Neuronal stem cell (in vitro differentiated cells): ENCODE results near the gene LY6G6C.

ENCODE experiments used
- DNase-seq: peaks from one replicate; pipeline ENCODE4 v3.0.0-alpha.2; 2013; ENCODE audit warnings: low spot score
- H2AFZ ChIP-seq: one replicate; pipeline ENCODE4 v1.6.1; 2013; ENCODE audit warnings: mild to moderate bottlenecking, low read length, inconsistent platforms
- H2AK5ac ChIP-seq: 2 replicates; pipeline ENCODE4 v1.6.1; 2013; ENCODE audit warnings: low read depth, mild to moderate bottlenecking, inconsistent platforms, low read length, moderate library complexity, mixed read lengths
- H2BK120ac ChIP-seq: 2 replicates; pipeline ENCODE4 v1.6.1; 2013; ENCODE audit warnings: low read depth, mild to moderate bottlenecking, inconsistent platforms, low read length, moderate library complexity, mixed read lengths
- H2BK12ac ChIP-seq: one replicate; pipeline ENCODE4 v1.6.1; 2013; ENCODE audit warnings: low read length, inconsistent platforms
- H2BK15ac ChIP-seq: 2 replicates; pipeline ENCODE4 v1.6.1; 2013; ENCODE audit warnings: mild to moderate bottlenecking, low read length, inconsistent platforms, mixed read lengths
- H2BK5ac ChIP-seq: one replicate; pipeline ENCODE4 v1.6.1; 2013; ENCODE audit warnings: inconsistent platforms, mild to moderate bottlenecking, low read length, moderate library complexity
- H3K14ac ChIP-seq: one replicate; pipeline ENCODE4 v1.6.1; 2013; ENCODE audit warnings: low read length, inconsistent platforms
- H3K18ac ChIP-seq: 2 replicates; pipeline ENCODE4 v1.6.1; 2013; ENCODE audit warnings: low read length, inconsistent platforms
- H3K23ac ChIP-seq: 2 replicates; pipeline ENCODE4 v1.6.1; 2013; ENCODE audit warnings: low read depth, mild to moderate bottlenecking, mixed read lengths, low read length, inconsistent platforms; ENCODE audit not compliant: poor library complexity
- H3K27ac ChIP-seq: replicated peaks from 3 replicates; pipeline ENCODE4 v1.5.1; 2013; ENCODE audit warnings: low read length, inconsistent platforms
- H3K27me3 ChIP-seq, 3 experiments: 2 replicates each; pipeline ENCODE4 v1.6.1; 2013; ENCODE audit warnings: low read length in 3 of 3, mild to moderate bottlenecking in 2 of 3, inconsistent platforms in 1 of 3, low read depth in 1 of 3, mixed read lengths in 1 of 3, moderate library complexity in 1 of 3; ENCODE audit not compliant: control insufficient read depth in 3 of 3, insufficient read depth in 3 of 3
- H3K36me3 ChIP-seq, 2 donors: replicated peaks in 1 of 2; 2 replicates each; pipeline ENCODE4 v1.6.1; 2013; ENCODE audit warnings: low read length in 2 of 2; ENCODE audit not compliant: control insufficient read depth in 2 of 2, insufficient read depth in 2 of 2
- H3K4ac ChIP-seq: 2 replicates; pipeline ENCODE4 v1.6.1; 2013; ENCODE audit warnings: inconsistent platforms, mild to moderate bottlenecking, low read length, moderate library complexity
- H3K4me1 ChIP-seq, 2 donors: 1 replicate in 1 of 2; 2 replicates in 1 of 2; pipeline ENCODE4 v1.6.1; 2013; ENCODE audit warnings: low read length in 2 of 2, low read depth in 1 of 2; ENCODE audit not compliant: control insufficient read depth in 2 of 2, insufficient read depth in 1 of 2
- H3K4me2 ChIP-seq: one replicate; pipeline ENCODE4 v1.6.1; 2013; ENCODE audit warnings: mild to moderate bottlenecking, low read length, inconsistent platforms; ENCODE audit not compliant: insufficient read depth, poor library complexity, severe bottlenecking
- H3K4me3 ChIP-seq, 2 donors: 2 replicates each; pipeline ENCODE4 v1.5.1; 2013; ENCODE audit warnings: low read length in 2 of 2, mild to moderate bottlenecking in 2 of 2, inconsistent platforms in 1 of 2, moderate library complexity in 1 of 2
- H3K79me1 ChIP-seq: one replicate; pipeline ENCODE4 v1.6.1; 2013; ENCODE audit warnings: low read depth, mild to moderate bottlenecking, inconsistent platforms, low read length, moderate library complexity
- H3K9ac ChIP-seq: one replicate; pipeline ENCODE4 v1.6.1; 2013; ENCODE audit warnings: mild to moderate bottlenecking, low read depth, low read length, inconsistent platforms; ENCODE audit not compliant: poor library complexity
- H3K9me3 ChIP-seq, 2 donors: replicated peaks in 1 of 2; 2 replicates each; pipeline versions ENCODE3 to v1.6.1; 2013; ENCODE audit warnings: low read length in 2 of 2, mild to moderate bottlenecking in 2 of 2, inconsistent platforms in 1 of 2, low read depth in 1 of 2, mixed read lengths in 1 of 2, moderate library complexity in 1 of 2; ENCODE audit not compliant: control insufficient read depth in 2 of 2, insufficient read depth in 1 of 2
- H4K8ac ChIP-seq: one replicate; pipeline ENCODE4 v1.6.1; 2013; ENCODE audit warnings: low read depth, mild to moderate bottlenecking, inconsistent platforms, low read length, moderate library complexity
- H4K91ac ChIP-seq: one replicate; pipeline ENCODE4 v1.6.1; 2013; ENCODE audit warnings: low read length, low read depth, mild to moderate bottlenecking, inconsistent platforms; ENCODE audit not compliant: poor library complexity
- WGBS, 2 donors: extraction: QIAGEN DNeasy Blood & Tissue Kit; methylation state at CpG; one replicate each; pipeline ENCODE4 v1.1.7; 2013; ENCODE audit warnings: missing lambda C conversion rate in 2 of 2, mixed read lengths in 1 of 2; ENCODE audit not compliant: insufficient read length in 2 of 2, insufficient replicate concordance in 1 of 2; ENCODE audit errors: extremely low coverage in 2 of 2; 5-methylcytosine and 5-hydroxymethylcytosine counted together

Gene LY6G6C

GRCh38 chr6:31713465-31713864, 8.1 kb downstream of the LY6G6C start:
- no peak for DNase-seq
- H3K4me1 ChIP-seq: peaks cover 13 to 17% of the 10 kb centered on the region in 2 donors
- H3K18ac ChIP-seq: peak overlapping the region; percentile 73
- H3K9me3 ChIP-seq: no peaks in the 10 kb centered on the region
- no peak overlapping the region for H3K27ac ChIP-seq
- H2BK12ac ChIP-seq: no peak overlapping the region
- no peak overlapping the region for H3K4ac ChIP-seq
- no peak overlapping the region for H2BK5ac ChIP-seq
- peak overlapping the region; percentile 84 for H2AFZ ChIP-seq
- no peak overlapping the region for H3K9ac ChIP-seq
- H2BK120ac ChIP-seq: no peak overlapping the region
- H3K36me3 ChIP-seq: no peaks in the 10 kb centered on the region
- peaks cover 0 to 8% (median 0%) of the 10 kb centered on the region in 3 experiments for H3K27me3 ChIP-seq
- no peak overlapping the region for H3K4me3 ChIP-seq
- no peak overlapping the region for H3K23ac ChIP-seq
- no CpG with 5 or more reads among the region's 4 CpGs for WGBS, 2 donors
- no peak overlapping the region for H4K91ac ChIP-seq
- H4K8ac ChIP-seq: no peak overlapping the region
- no peak overlapping the region for H3K4me2 ChIP-seq
- H3K79me1 ChIP-seq: no peaks in the 10 kb centered on the region
- peak overlapping the region; percentile 40 for H2AK5ac ChIP-seq
- peak overlapping the region; percentile 7 for H2BK15ac ChIP-seq
- no peak overlapping the region for H3K14ac ChIP-seq

- no peak for DNase-seq
- Histone ChIP-seq H4K91ac (peak overlapping the region; percentile 75), H3K4me1 (peaks cover 13 to 17% of the 10 kb centered on the region in 2 donors), H3K27ac (no peak overlapping the region), H2BK120ac (peak overlapping the region; percentile 20), H3K9ac (no peak overlapping the region), H3K23ac (peak overlapping the region; percentile 77), H3K79me1 (no peaks in the 10 kb centered on the region), H3K36me3 (no peaks in the 10 kb centered on the region), H2AFZ (no peak overlapping the region), H3K14ac (no peak overlapping the region), H3K27me3 (peaks cover 0 to 5% (median 0%) of the 10 kb centered on the region in 3 experiments), H3K18ac (peak overlapping the region; percentile 75), H3K4me3 (no peak overlapping the region), H3K4ac (peak overlapping the region; percentile 78), H3K9me3 (no peaks in the 10 kb centered on the region), H2BK15ac (peak overlapping the region; percentile 87), H4K8ac (peak overlapping the region; percentile 49), H2AK5ac (peak overlapping the region; percentile 99), H3K4me2 (no peak overlapping the region), H2BK12ac (peak overlapping the region; percentile 96), H2BK5ac (no peak overlapping the region)
- WGBS, 2 donors: no CpG with 5 or more reads among the region's 8 CpGs
These were observed 9.2 kb downstream of the LY6G6C start for GRCh38 chr6:31712296-31712695.

GRCh38 chr6:31711233-31711632, 10.3 kb downstream of the LY6G6C start:
- no peak for DNase-seq

GRCh38 chr6:31710523-31711219, 10.9 kb downstream of the LY6G6C start:
- H3K9me3 ChIP-seq: no peaks in the 10 kb centered on the region
- H3K18ac ChIP-seq: no peak overlapping the region
- no peak overlapping the region for H3K27ac ChIP-seq
- H3K23ac ChIP-seq: peak overlapping the region; percentile 38
- no peak overlapping the region for H2BK120ac ChIP-seq
- peak overlapping the region; percentile 59 for H2BK5ac ChIP-seq
- no peak overlapping the region for H3K4me2 ChIP-seq
- H3K4ac ChIP-seq: peak overlapping the region; percentile 10
- H2AFZ ChIP-seq: no peak overlapping the region
- peaks cover 0 to 4% (median 0%) of the 10 kb centered on the region in 3 experiments for H3K27me3 ChIP-seq
- H4K8ac ChIP-seq: no peak overlapping the region
- no peaks in the 10 kb centered on the region for H3K36me3 ChIP-seq
- H4K91ac ChIP-seq: peak overlapping the region; percentile 39
- DNase-seq: no peak
- H2BK15ac ChIP-seq: no peak overlapping the region
- H2AK5ac ChIP-seq: peak overlapping the region; percentile 89
- no peak overlapping the region for H2BK12ac ChIP-seq
- WGBS, 2 donors: no CpG with 5 or more reads among the region's 5 CpGs
- H3K9ac ChIP-seq: no peak overlapping the region
- peaks cover 13 to 17% of the 10 kb centered on the region in 2 donors for H3K4me1 ChIP-seq
- H3K79me1 ChIP-seq: no peaks in the 10 kb centered on the region
- H3K4me3 ChIP-seq: no peak overlapping the region
- no peak overlapping the region for H3K14ac ChIP-seq

More at GRCh38 chr6:31711233-31711632, 10.3 kb downstream of the LY6G6C start:
- H3K4me3 ChIP-seq: no peak overlapping the region
- H2BK15ac ChIP-seq: peak overlapping the region; percentile 35
- no peak overlapping the region for H3K14ac ChIP-seq
- no peaks in the 10 kb centered on the region for H3K9me3 ChIP-seq
- no peak overlapping the region for H4K8ac ChIP-seq
- H3K23ac ChIP-seq: no peak overlapping the region
- H3K4me1 ChIP-seq: peaks cover 13 to 17% of the 10 kb centered on the region in 2 donors
- H2AK5ac ChIP-seq: peak overlapping the region; percentile 89
- H3K27ac ChIP-seq: no peak overlapping the region
- H3K4ac ChIP-seq: no peak overlapping the region
- no peak overlapping the region for H3K4me2 ChIP-seq
- WGBS, 2 donors: no CpG with 5 or more reads among the region's 8 CpGs
- peak overlapping the region; percentile 60 for H3K18ac ChIP-seq
- H3K27me3 ChIP-seq: peaks cover 0 to 4% (median 0%) of the 10 kb centered on the region in 3 experiments
- no peaks in the 10 kb centered on the region for H3K79me1 ChIP-seq
- H2BK12ac ChIP-seq: no peak overlapping the region
- peak overlapping the region; percentile 59 for H2BK5ac ChIP-seq
- peak overlapping the region; percentile 39 for H4K91ac ChIP-seq
- H3K9ac ChIP-seq: no peak overlapping the region
- H2BK120ac ChIP-seq: no peak overlapping the region
- no peak overlapping the region for H2AFZ ChIP-seq
- no peaks in the 10 kb centered on the region for H3K36me3 ChIP-seq
